Activated naive CD4-positive, alpha-beta T cell treated with anti-CD3 and anti-CD28 coated beads, Interleukin-2, amount 50 U/mL, for 72 hours (primary cell): Measurements from ENCODE around the gene TUBB6. TPM values are rescaled to one million over a fixed set of nuclear protein-coding genes. Genes with fewer than 3 reads are reported as not detected.

Source experiments
- ATAC-seq, 2 donors: fragments of 150-1000 bp; cut with Tn5 transposase; 2 replicates each; pipeline ENCODE4 v1.10.0; 2021; ENCODE audit warnings: mild to moderate bottlenecking in 2 of 2, moderate library complexity in 2 of 2
- DNase-seq, 2 donors: peaks; one replicate each; pipeline ENCODE4 v3.0.0; 2021 to 2022; ENCODE audit warnings: low spot score in 2 of 2
- H3K27ac Mint-ChIP-seq, 2 donors: one replicate each; pipeline ENCODE4 v1.8.0; 2022; ENCODE audit warnings: mild to moderate bottlenecking in 2 of 2, mixed read lengths in 2 of 2
- H3K36me3 Mint-ChIP-seq, 2 donors: one replicate each; pipeline ENCODE4 v1.8.0; 2022; ENCODE audit warnings: mixed read lengths in 2 of 2
- H3K9me3 Mint-ChIP-seq, 2 donors: one replicate each; pipeline ENCODE4 v1.8.0; 2022; ENCODE audit warnings: mixed read lengths in 2 of 2
- total RNA-seq, 2 donors: library from RNA; stranded (reverse); gene quantifications; one replicate each; pipeline ENCODE4 v1.2.3, GENCODE V29; 2022

TUBB6 gene
- total RNA-seq, 2 donors from 2014 or later = 8.0 to 16.7 TPM

DNA sequence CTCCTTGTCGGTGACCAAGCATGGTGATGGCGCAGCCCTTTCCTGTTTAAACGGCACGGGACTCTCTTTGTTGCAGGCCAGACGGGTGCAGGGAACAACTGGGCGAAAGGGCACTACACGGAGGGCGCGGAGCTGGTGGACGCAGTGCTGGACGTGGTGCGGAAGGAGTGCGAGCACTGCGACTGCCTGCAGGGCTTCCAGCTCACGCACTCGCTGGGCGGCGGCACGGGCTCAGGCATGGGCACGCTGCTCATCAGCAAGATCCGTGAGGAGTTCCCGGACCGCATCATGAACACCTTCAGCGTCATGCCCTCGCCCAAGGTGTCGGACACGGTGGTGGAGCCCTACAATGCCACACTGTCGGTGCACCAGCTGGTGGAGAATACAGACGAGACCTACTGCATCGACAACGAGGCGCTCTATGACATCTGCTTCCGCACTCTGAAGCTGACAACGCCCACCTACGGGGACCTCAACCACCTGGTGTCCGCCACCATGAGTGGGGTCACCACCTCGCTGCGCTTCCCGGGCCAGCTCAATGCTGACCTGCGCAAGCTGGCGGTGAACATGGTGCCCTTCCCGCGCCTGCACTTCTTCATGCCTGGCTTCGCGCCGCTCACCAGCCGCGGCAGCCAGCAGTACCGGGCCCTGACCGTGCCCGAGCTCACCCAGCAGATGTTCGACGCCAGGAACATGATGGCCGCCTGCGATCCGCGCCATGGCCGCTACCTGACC lies 17.1 kb downstream of the TUBB6 start:
- DNase-seq = no peak

DNA sequence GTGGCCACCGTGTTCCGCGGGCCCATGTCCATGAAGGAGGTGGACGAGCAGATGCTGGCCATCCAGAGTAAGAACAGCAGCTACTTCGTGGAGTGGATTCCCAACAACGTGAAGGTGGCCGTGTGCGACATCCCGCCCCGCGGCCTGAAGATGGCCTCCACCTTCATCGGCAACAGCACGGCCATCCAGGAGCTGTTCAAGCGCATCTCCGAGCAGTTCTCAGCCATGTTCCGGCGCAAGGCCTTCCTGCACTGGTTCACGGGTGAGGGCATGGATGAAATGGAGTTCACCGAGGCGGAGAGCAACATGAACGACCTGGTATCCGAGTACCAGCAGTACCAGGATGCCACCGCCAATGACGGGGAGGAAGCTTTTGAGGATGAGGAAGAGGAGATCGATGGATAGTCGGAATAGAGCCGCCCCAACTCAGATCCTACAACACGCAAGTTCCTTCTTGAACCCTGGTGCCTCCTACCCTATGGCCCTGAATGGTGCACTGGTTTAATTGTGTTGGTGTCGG lies 17.7 kb downstream of the TUBB6 start:
- Mint-ChIP-seq H3K9me3 (no peaks in the 10 kb centered on the region), H3K36me3 (peaks cover 19 to 32% of the 10 kb centered on the region in 2 donors)

More for the DNA sequence above, 17.1 kb downstream of the TUBB6 start:
- Mint-ChIP-seq H3K27ac (no peak overlapping the region), H3K36me3 (peaks cover 19 to 32% of the 10 kb centered on the region in 2 donors), H3K9me3 (no peaks in the 10 kb centered on the region)
- no peak for ATAC-seq

DNA sequence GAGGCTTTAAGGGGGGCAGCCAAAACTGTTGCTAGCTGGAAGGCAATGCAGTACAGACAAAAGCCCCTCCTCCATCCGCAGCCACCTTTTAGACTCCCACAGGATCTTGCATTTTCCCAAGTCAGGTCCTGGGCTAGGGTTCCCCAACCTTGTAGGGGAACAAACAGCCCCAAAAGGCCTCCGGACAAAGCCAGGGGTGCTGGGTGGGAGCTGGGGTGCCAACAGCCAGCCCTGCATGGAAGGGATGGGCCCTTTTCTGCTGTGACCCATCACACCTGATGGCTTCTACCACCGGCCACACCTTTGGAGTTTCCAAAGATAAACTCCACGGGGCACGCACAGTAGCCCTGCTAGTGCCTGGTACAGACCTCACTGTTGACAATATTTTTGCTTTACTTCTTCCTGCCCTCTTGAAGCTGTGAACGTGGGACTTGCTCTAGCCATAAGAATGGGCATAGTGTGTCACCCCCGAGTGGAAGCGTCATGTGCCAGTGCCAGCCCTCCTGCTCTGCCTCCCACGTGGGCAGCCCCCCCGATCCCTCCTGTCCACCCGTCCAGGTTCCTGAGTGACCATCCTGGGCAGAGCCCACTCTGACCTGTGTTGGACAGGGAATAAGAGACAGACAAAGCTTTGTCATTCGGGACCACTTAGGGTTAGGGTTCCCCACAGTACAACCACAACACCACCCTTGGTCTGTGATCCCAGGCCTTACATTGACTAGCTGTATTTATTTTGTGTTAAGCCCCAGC lies 18.8 kb downstream of the TUBB6 start:
- Mint-ChIP-seq H3K27ac (no peak overlapping the region), H3K36me3 (peaks cover 19 to 32% of the 10 kb centered on the region in 2 donors), H3K9me3 (no peaks in the 10 kb centered on the region)
- DNase-seq (no peak), ATAC-seq (no peak)

More for the DNA sequence above, 17.7 kb downstream of the TUBB6 start:
- DNase-seq = no peak
- ATAC-seq = no peak
- no peak overlapping the region for H3K27ac Mint-ChIP-seq

DNA sequence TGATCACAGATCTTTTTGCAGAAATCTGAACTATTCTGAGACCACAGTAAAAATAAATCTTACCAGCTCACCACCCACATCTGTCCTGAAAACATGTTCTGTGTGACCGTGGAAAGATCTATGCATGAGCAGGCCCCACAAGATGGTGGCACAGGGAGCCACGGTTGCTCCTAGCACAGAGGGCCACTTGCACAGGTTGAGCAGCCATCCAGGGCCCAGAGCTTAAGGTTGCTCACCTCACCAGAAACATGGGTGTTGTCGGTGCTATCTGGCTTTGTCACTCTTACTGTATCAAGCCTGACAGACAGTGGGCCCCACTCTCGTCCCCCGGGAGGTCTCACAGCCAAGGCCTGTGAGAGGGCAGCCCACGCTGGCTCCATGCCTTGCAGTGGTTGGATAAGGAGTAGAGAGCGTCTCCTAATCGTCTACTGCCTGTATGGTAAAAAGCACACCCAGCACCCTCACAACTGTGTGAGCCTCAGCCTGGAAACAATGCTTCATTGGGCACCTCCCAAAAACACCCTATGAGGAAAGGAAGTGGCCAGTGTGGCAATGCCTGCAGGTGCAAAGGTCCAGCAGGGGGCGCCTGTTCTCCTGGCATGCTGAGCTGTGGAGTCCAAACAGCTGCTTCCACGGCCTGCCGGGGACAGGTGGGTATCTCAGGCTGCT lies 19.6 kb downstream of the TUBB6 start:
- H3K9me3 Mint-ChIP-seq = no peaks in the 10 kb centered on the region
- ATAC-seq = peak; percentile 82 to 90

DNA sequence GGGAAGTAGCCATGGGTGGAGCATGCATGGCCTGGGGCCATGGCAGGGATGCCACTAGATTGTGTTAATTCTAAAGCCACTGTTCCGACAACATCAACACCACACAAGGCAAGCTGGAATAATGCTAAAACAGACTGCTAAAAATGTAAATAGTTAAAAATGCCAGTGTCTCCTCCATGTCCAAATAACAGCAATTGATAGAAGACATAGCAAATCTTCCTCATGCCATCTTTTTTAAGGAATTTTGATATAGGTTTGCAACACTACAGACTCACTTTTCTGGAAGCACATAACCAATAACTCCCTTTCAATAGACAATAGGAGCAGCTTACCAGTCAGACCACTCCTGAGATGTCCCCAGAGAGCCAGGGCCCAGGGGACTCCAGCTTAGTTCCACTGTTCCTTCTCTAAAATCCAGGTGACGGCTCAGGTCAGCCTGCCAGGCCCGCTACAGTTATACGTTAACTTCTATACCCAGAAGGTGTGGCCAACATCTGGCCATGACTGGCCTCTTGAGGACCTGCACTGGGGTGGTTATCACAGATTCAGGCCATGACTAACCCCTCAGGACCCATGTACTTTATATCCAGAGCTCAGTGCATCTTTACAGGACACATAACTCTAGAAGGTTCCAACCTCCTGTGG lies 20.3 kb downstream of the TUBB6 start:
- Mint-ChIP-seq H3K9me3 (no peaks in the 10 kb centered on the region), H3K36me3 (peaks cover 19 to 32% of the 10 kb centered on the region in 2 donors), H3K27ac (no peak overlapping the region)
- ATAC-seq = no peak
- no peak for DNase-seq

More for the DNA sequence above, 19.6 kb downstream of the TUBB6 start:
- peak; percentile 71 to 82 for DNase-seq
- Mint-ChIP-seq H3K36me3 (peaks cover 19 to 32% of the 10 kb centered on the region in 2 donors), H3K27ac (no peak overlapping the region)

DNA sequence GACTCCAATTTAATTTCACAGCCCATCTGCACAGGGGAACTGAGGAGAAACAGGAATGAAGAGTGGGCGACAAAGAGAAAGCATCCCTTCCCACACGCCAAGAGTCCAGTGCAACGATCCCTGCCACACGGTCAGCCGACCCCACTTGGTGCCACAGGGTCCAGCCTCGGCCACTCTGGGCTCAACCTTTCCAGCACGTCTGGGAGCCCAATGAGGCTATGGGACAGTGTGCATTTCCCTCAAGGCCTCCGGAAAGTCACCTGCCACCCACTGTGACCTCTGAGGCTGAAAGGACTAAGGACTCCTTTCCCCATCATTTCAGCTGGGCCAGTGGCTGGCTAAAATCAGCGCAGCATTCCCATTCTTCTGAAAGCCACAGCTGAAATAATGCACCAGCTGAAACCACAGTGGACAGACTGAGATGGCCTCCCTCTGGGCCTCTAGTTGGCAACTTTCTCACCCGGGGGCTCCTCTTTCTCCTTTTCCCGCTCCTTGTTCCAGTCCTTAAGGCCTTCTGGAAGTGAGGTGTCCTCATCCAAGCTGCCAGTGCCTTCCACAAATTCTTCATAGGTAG lies 21.2 kb downstream of the TUBB6 start:
- peaks cover 19 to 32% of the 10 kb centered on the region in 2 donors for H3K36me3 Mint-ChIP-seq
- ATAC-seq (no peak), DNase-seq (no peak)
- peak overlapping the region in 1 of 2 donors; percentile 72 for H3K27ac Mint-ChIP-seq
- no peaks in the 10 kb centered on the region for H3K9me3 Mint-ChIP-seq

DNA sequence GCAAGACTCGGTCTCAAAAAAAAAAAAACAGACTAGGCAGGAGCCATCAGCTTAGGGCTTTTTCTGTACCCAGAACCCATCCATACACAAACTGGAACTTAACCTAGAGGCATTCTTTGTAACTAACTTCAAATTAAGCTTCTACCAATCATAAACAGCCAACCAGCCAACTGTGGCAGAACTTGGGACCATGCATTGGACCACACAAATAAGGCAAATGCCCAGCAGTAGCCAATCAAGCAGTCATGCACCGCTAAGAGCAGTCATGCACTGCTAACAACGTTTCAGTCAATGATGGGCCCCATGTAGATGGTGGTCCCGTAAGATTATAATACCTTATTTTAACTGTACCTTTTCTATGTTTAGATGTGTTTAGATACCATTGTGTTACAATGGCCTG lies 22.7 kb downstream of the TUBB6 start:
- DNase-seq = no peak
- no peak for ATAC-seq
- peaks cover 16 to 31% of the 10 kb centered on the region in 2 donors for H3K36me3 Mint-ChIP-seq
- H3K27ac Mint-ChIP-seq = no peak overlapping the region
- H3K9me3 Mint-ChIP-seq = no peaks in the 10 kb centered on the region

DNA sequence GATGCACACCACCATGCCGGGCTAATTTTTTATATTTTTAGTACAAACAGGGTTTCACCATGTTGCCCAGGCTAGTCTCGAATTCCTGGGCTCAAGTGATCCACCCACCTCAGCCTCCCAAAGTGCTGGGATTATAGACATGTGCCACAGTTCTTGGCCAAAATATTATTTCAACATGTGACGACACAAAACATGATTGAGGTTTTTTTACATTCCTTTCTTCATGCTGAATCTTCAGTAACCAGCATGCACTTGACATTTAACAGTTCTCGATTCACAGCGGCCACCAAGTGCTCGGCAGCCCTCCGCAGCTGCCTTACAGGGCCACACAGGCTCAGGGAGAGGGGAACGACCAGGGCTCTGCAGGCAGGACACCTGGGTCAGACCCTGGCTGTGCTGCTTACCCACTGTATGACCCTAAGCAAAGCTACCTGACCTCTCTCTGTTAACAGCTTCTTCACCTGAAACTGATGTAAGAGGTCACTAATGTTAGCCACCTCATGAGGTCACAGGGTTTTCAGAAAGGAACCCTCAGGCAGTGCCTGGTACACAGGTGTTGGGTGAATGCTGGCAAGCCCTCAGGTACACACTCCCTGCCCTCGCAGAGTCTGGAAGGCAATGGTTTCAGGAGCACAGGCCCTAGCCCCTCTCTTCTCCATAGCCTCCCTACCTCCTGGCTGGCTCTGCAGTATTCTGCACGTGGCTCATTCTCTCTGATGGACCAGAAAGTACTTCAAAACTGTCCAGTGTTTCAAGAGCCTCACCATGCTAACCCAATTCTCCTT lies 25.7 kb downstream of the TUBB6 start:
- no peaks in the 10 kb centered on the region for H3K9me3 Mint-ChIP-seq
- no peak for DNase-seq
- peak; percentile 22 to 67 for ATAC-seq
- H3K36me3 Mint-ChIP-seq = peaks cover 10 to 16% of the 10 kb centered on the region in 2 donors
- H3K27ac Mint-ChIP-seq = no peak overlapping the region

DNA sequence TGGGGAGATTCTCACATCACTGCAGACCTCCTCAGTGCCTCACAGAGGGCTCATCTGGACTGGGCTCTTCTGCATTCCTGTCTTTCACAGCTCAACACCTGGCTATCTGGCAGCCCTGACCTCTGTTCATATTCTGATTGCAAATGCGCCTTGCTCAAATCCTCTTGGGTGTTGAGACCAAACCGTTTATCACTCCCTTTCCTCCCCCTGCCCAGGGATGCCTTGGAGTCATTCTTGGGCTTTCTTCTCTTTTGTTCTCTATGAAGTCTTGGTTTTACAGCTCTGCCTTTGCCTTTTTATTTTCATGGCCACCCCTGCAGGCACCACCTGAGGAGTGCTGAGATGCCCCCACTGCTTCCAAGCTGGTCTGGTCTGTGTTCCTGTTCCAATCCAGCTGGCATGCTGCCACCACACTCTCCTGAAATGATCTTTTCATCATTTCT lies 26.3 kb downstream of the TUBB6 start:
- Mint-ChIP-seq H3K27ac (peak overlapping the region in 1 of 2 donors; percentile 81), H3K9me3 (no peaks in the 10 kb centered on the region), H3K36me3 (peaks cover 10 to 16% of the 10 kb centered on the region in 2 donors)
- peak in 1 of 2 donors; percentile 35 for ATAC-seq
- no peak for DNase-seq

DNA sequence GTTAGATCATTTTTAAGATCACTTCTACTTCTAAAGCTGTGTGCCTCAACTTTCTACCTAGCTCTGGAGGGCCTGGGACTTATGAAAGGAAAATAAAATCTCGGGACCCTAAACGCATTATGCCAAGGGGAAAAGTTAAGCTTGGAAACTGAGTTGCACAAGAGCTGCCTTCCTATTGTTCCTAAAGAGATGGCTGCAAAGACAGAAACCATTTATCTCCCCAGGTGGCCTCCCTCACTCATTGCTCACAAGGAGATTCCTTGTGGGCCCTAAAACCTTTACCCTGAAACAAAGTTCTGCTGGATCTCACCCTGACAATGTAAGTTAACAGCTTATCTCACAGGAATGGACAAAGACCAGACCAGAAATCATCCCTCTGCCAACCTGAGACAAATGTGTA lies 26.8 kb downstream of the TUBB6 start:
- ATAC-seq (no peak), DNase-seq (no peak)
- Mint-ChIP-seq H3K27ac (peak overlapping the region in 1 of 2 donors; percentile 81), H3K36me3 (peaks cover 10 to 16% of the 10 kb centered on the region in 2 donors), H3K9me3 (no peaks in the 10 kb centered on the region)

DNA sequence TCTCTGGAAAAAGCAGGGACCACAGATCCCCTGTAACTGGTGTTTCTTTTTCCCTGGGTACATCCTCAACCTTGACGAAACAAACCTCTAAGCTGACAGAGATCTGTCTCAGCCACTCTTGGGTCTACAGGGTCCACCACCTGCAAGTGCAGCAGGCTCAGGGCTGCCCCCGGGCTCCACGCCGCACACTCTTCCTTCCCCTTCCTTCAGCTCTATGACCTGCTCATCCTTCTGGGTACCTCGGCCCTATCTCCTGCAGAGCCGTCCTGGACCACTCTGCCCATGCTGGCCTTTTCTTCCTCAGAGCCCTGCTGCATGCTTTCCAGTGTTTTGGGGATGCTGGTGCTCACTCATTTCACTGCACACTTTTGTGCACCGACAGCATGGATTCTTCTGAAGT lies 27.5 kb downstream of the TUBB6 start:
- H3K36me3 Mint-ChIP-seq = peaks cover 10 to 16% of the 10 kb centered on the region in 2 donors
- peak overlapping the region in 1 of 2 donors; percentile 69 for H3K27ac Mint-ChIP-seq
- DNase-seq = no peak
- H3K9me3 Mint-ChIP-seq = no peaks in the 10 kb centered on the region
- ATAC-seq = no peak

DNA sequence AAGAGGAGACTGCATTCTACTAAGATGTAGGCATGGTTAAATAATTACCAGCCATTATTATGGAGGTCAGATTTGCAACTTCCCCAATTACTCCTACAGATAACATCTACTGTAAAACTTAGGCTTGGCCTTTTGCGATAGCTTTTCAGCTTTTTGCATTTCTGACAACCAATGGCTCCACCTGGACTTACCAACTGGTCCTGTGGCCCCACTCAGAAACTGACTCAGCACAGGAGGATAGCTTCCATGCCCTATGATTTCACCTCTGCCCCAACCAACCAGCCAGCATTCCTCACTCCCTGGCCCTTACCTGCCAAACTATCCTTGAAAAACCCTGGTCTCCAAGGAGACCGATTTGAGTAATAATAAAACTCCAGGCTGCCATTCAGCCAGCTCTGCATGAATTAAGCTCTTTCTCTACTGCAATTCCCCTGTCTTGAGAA lies 28.2 kb downstream of the TUBB6 start:
- ATAC-seq (no peak), DNase-seq (no peak)
- no peaks in the 10 kb centered on the region for H3K9me3 Mint-ChIP-seq
- no peak overlapping the region for H3K27ac Mint-ChIP-seq
- peaks cover 10 to 16% of the 10 kb centered on the region in 2 donors for H3K36me3 Mint-ChIP-seq

DNA sequence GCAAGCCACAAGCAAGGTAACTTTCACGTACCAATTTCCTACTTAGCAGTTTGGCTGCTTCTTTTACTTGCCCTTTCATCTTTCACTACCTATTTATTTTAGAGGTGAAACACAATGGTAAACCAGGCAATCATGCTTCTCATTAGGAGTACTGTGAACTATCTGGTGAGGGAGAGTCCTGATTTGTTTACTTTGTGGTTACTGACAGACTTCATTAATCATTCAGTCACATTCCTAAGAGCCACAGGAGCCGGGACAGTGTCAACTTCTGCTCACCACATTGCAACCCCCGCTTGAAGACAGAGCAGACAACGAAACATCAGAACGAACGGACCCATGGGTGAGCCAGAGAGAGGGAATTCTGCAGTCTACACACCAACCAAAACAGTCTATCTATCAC lies 28.8 kb downstream of the TUBB6 start:
- ATAC-seq (no peak), DNase-seq (no peak)
- no peaks in the 10 kb centered on the region for H3K9me3 Mint-ChIP-seq
- H3K27ac Mint-ChIP-seq = peak overlapping the region in 1 of 2 donors; percentile 30
- H3K36me3 Mint-ChIP-seq = peaks cover 10 to 16% of the 10 kb centered on the region in 2 donors

DNA sequence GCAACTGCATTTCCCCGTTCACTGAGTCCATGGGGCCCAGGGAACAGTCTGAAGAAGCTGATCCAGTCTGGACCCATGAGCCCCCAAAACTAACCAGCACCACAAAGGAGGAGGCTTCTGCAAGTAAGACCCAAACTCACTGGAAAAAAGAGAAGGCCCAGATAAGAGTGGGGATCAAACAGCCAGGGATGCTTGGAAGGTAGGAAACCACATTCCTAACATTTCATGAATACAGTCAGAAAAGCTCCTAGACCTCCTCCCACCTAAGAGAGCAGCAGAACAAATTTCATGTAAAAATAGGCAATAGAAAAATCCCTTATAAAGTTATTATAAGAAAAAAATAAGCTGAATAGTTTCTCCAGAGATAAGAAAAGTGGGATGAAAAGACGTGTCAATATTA lies 30.3 kb downstream of the TUBB6 start:
- no peak for DNase-seq
- Mint-ChIP-seq H3K27ac (no peak overlapping the region), H3K9me3 (no peaks in the 10 kb centered on the region), H3K36me3 (peaks cover 16 to 21% of the 10 kb centered on the region in 2 donors)
- ATAC-seq = no peak

DNA sequence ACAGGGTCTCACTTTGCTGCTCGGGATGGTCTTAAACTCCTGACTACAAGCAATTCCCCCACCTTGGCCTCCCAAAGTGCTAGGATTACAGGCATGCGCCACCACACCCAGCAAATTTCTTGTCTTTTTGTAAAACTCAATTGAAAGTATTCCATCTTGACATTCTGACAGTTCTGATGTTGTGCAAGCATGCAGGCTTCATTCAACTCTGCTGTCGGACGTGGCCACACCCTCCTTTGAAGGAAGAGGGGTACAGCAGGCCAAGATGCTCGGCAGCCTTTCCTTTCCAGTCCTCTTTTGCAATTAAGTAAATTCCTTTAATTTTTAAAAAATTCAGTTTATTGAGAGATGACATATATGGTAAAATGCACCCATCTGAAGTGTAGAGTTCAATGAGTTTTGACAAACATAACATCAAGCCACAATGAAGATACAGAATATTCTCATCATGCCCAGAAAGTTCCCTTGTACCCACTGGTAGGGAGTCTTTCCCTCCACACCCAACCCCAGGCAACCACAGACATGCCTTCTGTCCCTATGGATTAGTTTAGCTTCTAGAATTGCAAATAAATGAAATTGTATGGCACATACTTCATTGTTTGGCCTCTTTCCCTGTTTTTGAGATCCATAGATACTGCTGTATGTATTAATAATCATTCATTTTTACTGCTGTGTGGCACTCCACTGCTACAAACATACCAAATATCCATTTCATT lies 33.1 kb downstream of the TUBB6 start:
- no peak overlapping the region for H3K27ac Mint-ChIP-seq
- DNase-seq (no peak), ATAC-seq (no peak)
- H3K36me3 Mint-ChIP-seq = peaks cover 16 to 36% of the 10 kb centered on the region in 2 donors
- no peaks in the 10 kb centered on the region for H3K9me3 Mint-ChIP-seq
